IPS-18c (cell line): Measurements from ENCODE around the gene NDUFB1.
A peak's percentile ranks its signal among the peaks of the same experiment; 100 is the strongest.

ENCODE experiments used
- H3K4me3 ChIP-seq: 2 replicates; pipeline ENCODE4 v1.7.0; 2013; ENCODE audit warnings: low read depth, mild to moderate bottlenecking, low read length, moderate library complexity; ENCODE audit not compliant: insufficient read depth
- H3K9me3 ChIP-seq: one replicate; pipeline ENCODE4 v1.6.1; 2013; ENCODE audit warnings: mild to moderate bottlenecking, low read length, moderate library complexity; ENCODE audit not compliant: control insufficient read depth, insufficient read depth

The NDUFB1 gene

GRCh38 chr14:92121670-92122350 is at the start of gene NDUFB1, which contains the start of gene CPSF2:
NDUFB1 (minus strand) TSS chr14:92121706; CDS start chr14:92117637, 4,069 bp downstream.
CPSF2 (plus strand) TSS chr14:92121969; CDS start chr14:92130985, 9,016 bp downstream.
- H3K4me3 ChIP-seq, result peak within 1 kb of the TSS; percentile 87
- peaks cover 2% of the 10 kb centered on the region for H3K9me3 ChIP-seq

- no peak overlapping the region for H3K4me3 ChIP-seq
- H3K9me3 ChIP-seq, result peaks cover 3% of the 10 kb centered on the region
Measured at GRCh38 chr14:92164958-92165357, 43.5 kb upstream of the NDUFB1 start.

GRCh38 chr14:92161521-92161920 is 40.0 kb upstream of the NDUFB1 start:
- peaks cover 1% of the 10 kb centered on the region for H3K9me3 ChIP-seq
- H3K4me3 ChIP-seq, result no peak overlapping the region

- no peaks in the 10 kb centered on the region for H3K9me3 ChIP-seq
- no peak overlapping the region for H3K4me3 ChIP-seq
Measured at GRCh38 chr14:92160619-92161018, 39.1 kb upstream of the NDUFB1 start.

- Histone ChIP-seq H3K9me3 (no peaks in the 10 kb centered on the region), H3K4me3 (no peak overlapping the region)
Measured at GRCh38 chr14:92154283-92154942, 32.9 kb upstream of the NDUFB1 start.

GRCh38 chr14:92153581-92153980 is 32.1 kb upstream of the NDUFB1 start:
- no peak overlapping the region for H3K4me3 ChIP-seq
- no peaks in the 10 kb centered on the region for H3K9me3 ChIP-seq

GRCh38 chr14:92144708-92145107 is 23.2 kb upstream of the NDUFB1 start:
- H3K9me3 ChIP-seq, result no peaks in the 10 kb centered on the region
- H3K4me3 ChIP-seq, result no peak overlapping the region

- H3K4me3 ChIP-seq, result no peak overlapping the region
- no peaks in the 10 kb centered on the region for H3K9me3 ChIP-seq
Measured at GRCh38 chr14:92143962-92144361, 22.5 kb upstream of the NDUFB1 start.

GRCh38 chr14:92143309-92143708 is 21.8 kb upstream of the NDUFB1 start:
- Histone ChIP-seq H3K4me3 (no peak overlapping the region), H3K9me3 (no peaks in the 10 kb centered on the region)

- Histone ChIP-seq H3K4me3 (no peak overlapping the region), H3K9me3 (no peaks in the 10 kb centered on the region)
Measured at GRCh38 chr14:92135269-92135668, 13.8 kb upstream of the NDUFB1 start.

- H3K4me3 ChIP-seq, result no peak overlapping the region
- H3K9me3 ChIP-seq, result no peaks in the 10 kb centered on the region
Measured at GRCh38 chr14:92134456-92134855, 12.9 kb upstream of the NDUFB1 start.

- peak overlapping the region; percentile 87 for H3K4me3 ChIP-seq
- peaks cover 2% of the 10 kb centered on the region for H3K9me3 ChIP-seq
Measured at GRCh38 chr14:92122761-92123160, 1.3 kb upstream of the NDUFB1 start.

- H3K4me3 ChIP-seq, result peak overlapping the region; percentile 87
- peaks cover 2% of the 10 kb centered on the region for H3K9me3 ChIP-seq
Measured at GRCh38 chr14:92122351-92122677, 808 bp upstream of the NDUFB1 start.

GRCh38 chr14:92121207-92121669 is 268 bp downstream of the NDUFB1 start:
- Histone ChIP-seq H3K9me3 (peaks cover 2% of the 10 kb centered on the region), H3K4me3 (peak overlapping the region; percentile 87)

- Histone ChIP-seq H3K4me3 (no peak overlapping the region), H3K9me3 (no peaks in the 10 kb centered on the region)
Measured at GRCh38 chr14:92109490-92109889, 12.0 kb downstream of the NDUFB1 start.

GRCh38 chr14:92108345-92109254 is 12.9 kb downstream of the NDUFB1 start:
- H3K4me3 ChIP-seq, result no peak overlapping the region

GRCh38 chr14:92106143-92106926 is 15.2 kb downstream of the NDUFB1 start, which contains the start of gene ATXN3:
ATXN3 (minus strand) TSS chr14:92106582; CDS start chr14:92106552, 30 bp downstream.
- peak within 1 kb of the TSS; percentile 95 for H3K4me3 ChIP-seq

More at GRCh38 chr14:92108345-92109254, 12.9 kb downstream of the NDUFB1 start:
- H3K9me3 ChIP-seq, result no peaks in the 10 kb centered on the region

More at GRCh38 chr14:92106143-92106926, 15.2 kb downstream of the NDUFB1 start, which contains the start of gene ATXN3:
- no peaks in the 10 kb centered on the region for H3K9me3 ChIP-seq
